SU-DHL-6 (cell line): ENCODE data around the gene TRAT1.

Source experiments
- H2AFZ ChIP-seq: fragments of 200-600 bp; sonication (generic); 2 replicates; pipeline ENCODE4 v1.6.1; 2014; ENCODE audit warnings: low read depth, mild to moderate bottlenecking, moderate library complexity, mixed read lengths, antibody characterized with exemption, low read length; ENCODE audit not compliant: severe bottlenecking
- H3F3A ChIP-seq: fragments of 200-600 bp; shearing (Covaris generic); 2 replicates; pipeline ENCODE4 v1.6.0; 2016; ENCODE audit warnings: antibody characterized with exemption, mild to moderate bottlenecking; ENCODE audit not compliant: insufficient read depth
- H3K27ac ChIP-seq: fragments of 200-600 bp; sonication (generic); 2 replicates; pipeline ENCODE4 v1.5.1; 2016; ENCODE audit warnings: low read depth, mild to moderate bottlenecking, low read length, moderate library complexity, mixed read lengths
- H3K27me3 ChIP-seq: fragments of 200-600 bp; sonication (generic), shearing (Covaris generic); 2 replicates; pipeline ENCODE4 v1.6.0; 2014; ENCODE audit warnings: mild to moderate bottlenecking, low read length
- H3K36me3 ChIP-seq: fragments of 200-600 bp; sonication (generic); 2 replicates; pipeline ENCODE4 v1.6.1; 2014; ENCODE audit warnings: mild to moderate bottlenecking, low read length, mixed read lengths
- H3K4me2 ChIP-seq: fragments of 300-600, 200-600 bp; shearing (Covaris generic), sonication (generic); 2 replicates; pipeline ENCODE4 v1.6.0; 2014; ENCODE audit warnings: low read length, low read depth, mild to moderate bottlenecking; ENCODE audit not compliant: poor library complexity, severe bottlenecking
- H3K4me3 ChIP-seq: fragments of 200-600 bp; sonication (generic); 2 replicates; pipeline ENCODE4 v1.5.1; 2014; ENCODE audit warnings: antibody characterized with exemption, low read length, mild to moderate bottlenecking, mixed read lengths; ENCODE audit not compliant: insufficient read depth, poor library complexity, severe bottlenecking
- H3K79me2 ChIP-seq: fragments of 200-600 bp; sonication (generic); 2 replicates; pipeline ENCODE4 v1.6.1; 2014; ENCODE audit warnings: mild to moderate bottlenecking, low read length, moderate library complexity; ENCODE audit not compliant: insufficient read depth
- H3K9ac ChIP-seq: fragments of 200-600 bp; sonication (generic); 2 replicates; pipeline ENCODE4 v1.7.0; 2014; ENCODE audit warnings: mild to moderate bottlenecking, low read length
- H3K9me2 ChIP-seq: fragments of 200-600 bp; sonication (generic); replicated peaks from 2 replicates; pipeline ENCODE4 v1.6.1; 2014; ENCODE audit warnings: low read length; ENCODE audit not compliant: insufficient read depth
- H3K9me3 ChIP-seq: fragments of 200-600 bp; sonication (generic); 2 replicates; pipeline ENCODE4 v1.6.1; 2014; ENCODE audit warnings: low read length, mixed read lengths; ENCODE audit not compliant: insufficient read depth
- H4K20me1 ChIP-seq: fragments of 200-600 bp; sonication (generic); 2 replicates; pipeline ENCODE4 v1.6.1; 2014; ENCODE audit warnings: low read depth, mild to moderate bottlenecking, antibody characterized with exemption, low read length, moderate library complexity, mixed read lengths
- CTCF ChIP-seq: fragments of 200-600 bp; sonication (generic); IDR thresholded peaks from one replicate; pipeline ENCODE4 v1.5.1; 2017; ENCODE audit warnings: antibody characterized with exemption, mild to moderate bottlenecking, low read length, moderate library complexity; ENCODE audit not compliant: insufficient read depth, poor library complexity, severe bottlenecking
- EZH2phosphoT487 ChIP-seq: fragments of 200-600 bp; sonication (generic), shearing (Covaris generic); conservative IDR thresholded peaks from 2 replicates; pipeline ENCODE4 v1.6.1; 2018; ENCODE audit warnings: mild to moderate bottlenecking, antibody characterized with exemption, low read length, moderate library complexity, mixed read lengths

Gene TRAT1

DNA sequence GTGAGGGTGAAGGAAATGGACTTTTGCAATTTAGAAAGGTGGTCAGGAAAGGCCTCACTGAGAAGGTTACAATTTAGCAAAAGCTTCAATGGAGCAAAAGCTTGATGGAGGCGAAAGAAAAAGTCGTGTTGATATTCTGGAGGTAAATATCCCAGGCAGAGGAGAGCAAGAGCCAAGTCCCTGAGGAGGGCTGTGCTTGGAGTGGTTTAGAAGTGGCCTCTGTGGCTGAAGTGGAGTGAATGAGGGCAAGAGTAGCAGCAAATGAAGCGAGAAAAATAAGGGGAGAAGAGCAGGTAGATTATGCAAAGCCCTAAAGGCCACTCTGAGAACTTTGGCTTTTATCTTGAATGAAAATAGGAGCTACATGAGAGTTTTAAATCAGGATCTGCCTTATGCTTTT lies 76.9 kb downstream of the TRAT1 start:
- H3K4me3 ChIP-seq = no peak overlapping the region

More for the DNA sequence above, 76.9 kb downstream of the TRAT1 start:
- no peaks in the 10 kb centered on the region for H3K9me3 ChIP-seq
- no peak overlapping the region for H3K4me2 ChIP-seq
- H3K79me2 ChIP-seq = no peaks in the 10 kb centered on the region
- no peaks in the 10 kb centered on the region for H3K9me2 ChIP-seq
- TF ChIP-seq EZH2phosphoT487 (no peak), CTCF (no peak)
- H2AFZ ChIP-seq = no peak overlapping the region
- H3K36me3 ChIP-seq = no peaks in the 10 kb centered on the region
- no peak overlapping the region for H3K9ac ChIP-seq
- no peaks in the 10 kb centered on the region for H4K20me1 ChIP-seq
- no peaks in the 10 kb centered on the region for H3K27me3 ChIP-seq
- no peaks in the 10 kb centered on the region for H3F3A ChIP-seq
- no peak overlapping the region for H3K27ac ChIP-seq
